Hepatocyte (in vitro differentiated cells): ENCODE data around the gene ELK4. TPM values are rescaled to one million over a fixed set of nuclear protein-coding genes. Genes with fewer than 3 reads are reported as not detected.

ENCODE experiments used
- DNase-seq: peaks from one replicate; pipeline ENCODE4 v3.0.0-alpha.2; 2016; ENCODE audit warnings: low spot score
- H2AFZ ChIP-seq: fragments of 200-600 bp; sonication (generic); 2 replicates; pipeline ENCODE4 v1.6.0; 2016; ENCODE audit warnings: antibody characterized with exemption, mild to moderate bottlenecking
- H3K27ac ChIP-seq: fragments of 200-600 bp; sonication (generic); 2 replicates; pipeline ENCODE4 v1.5.1; 2016; ENCODE audit warnings: mild to moderate bottlenecking
- H3K27me3 ChIP-seq: fragments of 200-600 bp; sonication (generic); 2 replicates; pipeline ENCODE4 v1.6.1; 2016
- H3K36me3 ChIP-seq: fragments of 200-600 bp; sonication (generic); replicated peaks from 2 replicates; pipeline ENCODE4 v1.5.1; 2016; ENCODE audit warnings: low read depth; ENCODE audit not compliant: insufficient read depth
- H3K4me1 ChIP-seq: fragments of 200-600 bp; sonication (generic); 2 replicates; pipeline ENCODE4 v1.5.1; 2016; ENCODE audit warnings: mild to moderate bottlenecking, moderate library complexity; ENCODE audit not compliant: insufficient read depth
- H3K4me2 ChIP-seq: fragments of 200-600 bp; sonication (generic); 2 replicates; pipeline ENCODE4 v1.6.0; 2016
- H3K4me3 ChIP-seq: fragments of 200-600 bp; sonication (generic); 2 replicates; pipeline ENCODE4 v1.5.1; 2016; ENCODE audit warnings: mild to moderate bottlenecking
- H3K79me2 ChIP-seq: fragments of 200-600 bp; sonication (generic); 2 replicates; pipeline ENCODE4 v1.6.0; 2017; ENCODE audit warnings: mild to moderate bottlenecking
- H3K9me2 ChIP-seq: fragments of 200-600 bp; sonication (generic); replicated peaks from 2 replicates; pipeline ENCODE4 v1.6.0; 2017; ENCODE audit warnings: mild to moderate bottlenecking; ENCODE audit not compliant: insufficient read depth
- H3K9me3 ChIP-seq: fragments of 200-600 bp; sonication (generic); 2 replicates; pipeline ENCODE4 v1.5.1; 2016; ENCODE audit warnings: low read depth, mild to moderate bottlenecking
- H4K20me1 ChIP-seq: fragments of 200-600 bp; sonication (generic); 2 replicates; pipeline ENCODE4 v1.6.0; 2016; ENCODE audit warnings: mild to moderate bottlenecking; ENCODE audit not compliant: insufficient read depth, poor library complexity, severe bottlenecking
- CTCF ChIP-seq: fragments of 200-600 bp; sonication (generic); IDR thresholded peaks from 2 replicates; pipeline ENCODE4 v1.5.1; 2016; ENCODE audit warnings: antibody characterized with exemption, mild to moderate bottlenecking; ENCODE audit not compliant: poor library complexity
- EZH2 ChIP-seq: fragments of 200-600 bp; sonication (generic); IDR thresholded peaks from 2 replicates; pipeline ENCODE4 v1.6.1; 2016; ENCODE audit warnings: antibody characterized with exemption, mild to moderate bottlenecking, borderline replicate concordance
- EZH2phosphoT487 ChIP-seq: fragments of 200-600 bp; sonication (generic); IDR thresholded peaks from one replicate; pipeline ENCODE4 v1.6.1; 2018; ENCODE audit warnings: antibody characterized with exemption, mild to moderate bottlenecking, low read depth, moderate library complexity; ENCODE audit not compliant: unreplicated experiment, severe bottlenecking
- whole genome bisulfite sequencing: methylation state at CpG from one replicate; pipeline ENCODE4 v1.1.6; 2016; ENCODE audit warnings: low lambda C conversion rate; ENCODE audit errors: missing lambda C conversion rate; 5-methylcytosine and 5-hydroxymethylcytosine counted together
- polyA plus RNA-seq: library from polyadenylated mRNA; unstranded; fragments of >200 nt; fragmentation: Nextera tagmentation; extraction: Ambion mirVana; gene quantifications from 2 replicates; pipeline ENCODE4 v1.2.1, GENCODE V29; 2016
- total RNA-seq: library from RNA; depleted of rRNA; stranded (reverse); fragments of >200 nt; gene quantifications from 2 replicates; pipeline ENCODE4 v1.2.3, GENCODE V29; 2014

The ELK4 gene
- total and polyA plus RNA-seq, 2 experiments from 2014 or later: 6.1 to 19.1 TPM

- Histone ChIP-seq H3K27ac (no peak overlapping the region), H3K9me2 (no peaks in the 10 kb centered on the region), H3K79me2 (peaks cover 8% of the 10 kb centered on the region), H3K4me3 (no peak overlapping the region), H3K4me2 (no peak overlapping the region), H3K27me3 (no peaks in the 10 kb centered on the region), H4K20me1 (no peaks in the 10 kb centered on the region), H2AFZ (no peak overlapping the region), H3K4me1 (peaks cover 2% of the 10 kb centered on the region), H3K36me3 (no peaks in the 10 kb centered on the region), H3K9me3 (no peaks in the 10 kb centered on the region)
- DNase-seq: no peak
- WGBS: 84% methylated on average over 15 of the region's 15 CpGs
- no peak for TF ChIP-seq CTCF
- TF ChIP-seq EZH2: no peak
- TF ChIP-seq EZH2phosphoT487: no peak
Measured at GRCh38 chr1:205662135-205662738, 30.4 kb upstream of the ELK4 start.

GRCh38 chr1:205661429-205662134, 29.8 kb upstream of the ELK4 start:
- Histone ChIP-seq H3K27me3 (no peaks in the 10 kb centered on the region), H4K20me1 (no peaks in the 10 kb centered on the region), H2AFZ (no peak overlapping the region), H3K9me3 (no peaks in the 10 kb centered on the region), H3K4me1 (no peaks in the 10 kb centered on the region), H3K4me2 (no peak overlapping the region), H3K79me2 (peaks cover 3% of the 10 kb centered on the region), H3K4me3 (no peak overlapping the region), H3K27ac (no peak overlapping the region), H3K9me2 (no peaks in the 10 kb centered on the region), H3K36me3 (no peaks in the 10 kb centered on the region)
- TF ChIP-seq EZH2: no peak
- no peak for TF ChIP-seq CTCF
- TF ChIP-seq EZH2phosphoT487: no peak
- WGBS: 84% methylated on average over 16 of the region's 16 CpGs
- DNase-seq: no peak

- H2AFZ ChIP-seq: no peak overlapping the region
- no peaks in the 10 kb centered on the region for H3K9me2 ChIP-seq
- 87% methylated on average over 8 of the region's 8 CpGs for WGBS
- H3K79me2 ChIP-seq: no peaks in the 10 kb centered on the region
- no peak for TF ChIP-seq EZH2
- no peak for TF ChIP-seq CTCF
- no peak for TF ChIP-seq EZH2phosphoT487
- H3K9me3 ChIP-seq: no peaks in the 10 kb centered on the region
- DNase-seq: no peak
- no peak overlapping the region for H3K4me3 ChIP-seq
- no peaks in the 10 kb centered on the region for H3K36me3 ChIP-seq
- no peaks in the 10 kb centered on the region for H4K20me1 ChIP-seq
- H3K4me1 ChIP-seq: no peaks in the 10 kb centered on the region
- H3K4me2 ChIP-seq: no peak overlapping the region
- H3K27ac ChIP-seq: no peak overlapping the region
- no peaks in the 10 kb centered on the region for H3K27me3 ChIP-seq
Measured at GRCh38 chr1:205660361-205660760, 28.6 kb upstream of the ELK4 start.
